Right lobe of liver (tissue), 6 donors: ENCODE data around the gene OPHN1. TPM values are rescaled to one million over a fixed set of nuclear protein-coding genes. Genes with fewer than 3 reads are reported as not detected.
"Not testable (repeated sequence)": the region's sequence is repeated elsewhere in the genome, so short reads cannot be mapped to it uniquely, and the experiment has no call there.

Experiments used
- ATAC-seq, 4 donors: fragments of 200-7000 bp; cut with Tn5 transposase; one replicate each; pipeline ENCODE4 v1.9.1; 2020; ENCODE audit warnings: mild to moderate bottlenecking in 4 of 4, moderate library complexity in 4 of 4
- DNase-seq, 3 donors: peaks; one replicate each; pipeline ENCODE4 v3.0.0-alpha.2; 2020
- H3K27ac ChIP-seq, 3 donors: fragments of 200-600 bp; one replicate each; pipeline ENCODE4 v1.8.0; 2022
- H3K27me3 ChIP-seq, 2 donors: fragments of 200-600 bp; one replicate each; pipeline ENCODE4 v1.8.0; 2022
- H3K36me3 ChIP-seq, 4 donors: fragments of 200-600 bp; sonication (generic) in 1 of 4; one replicate each; pipeline versions ENCODE4 v1.5.1 to v1.8.0; 2017 to 2022; ENCODE audit warnings: control low read depth in 1 of 4
- H3K4me1 ChIP-seq, 4 donors: fragments of 200-600 bp; sonication (generic) in 1 of 4; one replicate each; pipeline versions ENCODE4 v1.5.1 to v1.8.0; 2017 to 2022; ENCODE audit warnings: control low read depth in 1 of 4
- H3K4me3 ChIP-seq, 3 donors: fragments of 200-600 bp; one replicate each; pipeline ENCODE4 v1.8.0; 2022
- H3K9me3 ChIP-seq, 4 donors: fragments of 200-600 bp; sonication (generic) in 1 of 4; one replicate each; pipeline versions ENCODE4 v1.5.1 to v1.8.0; 2017 to 2022; ENCODE audit warnings: control low read depth in 1 of 4
- CTCF ChIP-seq, 4 donors: fragments of 200-600 bp in 3 of 4; fragments of 450-650 bp in 1 of 4; IDR thresholded peaks; one replicate each; pipeline versions ENCODE4 v1.5.1 to v1.8.0; 2016 to 2022; ENCODE audit warnings: antibody characterized with exemption in 4 of 4, mild to moderate bottlenecking in 2 of 4
- POLR2A ChIP-seq: fragments of 450-650 bp; IDR thresholded peaks from one replicate; pipeline ENCODE4 v1.6.1; 2017; ENCODE audit warnings: antibody characterized with exemption, mild to moderate bottlenecking
- WGBS: methylation state at CpG from one replicate; pipeline ENCODE4 v1.1.6; 2018; ENCODE audit warnings: low coverage, low lambda C conversion rate; ENCODE audit not compliant: insufficient coverage; ENCODE audit errors: missing lambda C conversion rate; 5-methylcytosine and 5-hydroxymethylcytosine counted together
- intact Hi-C, 2 donors: fragments of 100-400 bp; cut with DNase I; formaldehyde crosslinking; loops; one replicate each; pipeline versions ENCODE4 v1.11.2 to v1.14.1; 2022
- total RNA-seq, 6 experiments: library from RNA; depleted of rRNA in 2 of 6; stranded (reverse); fragments of >200 nt in 2 of 6; fragmentation: NEBNext Ultra II Directional in 3 of 6; extraction: Animal tissue kit (Norgen Biotek cat#: 25700) in 3 of 6; gene quantifications; one replicate each; pipeline versions ENCODE4 v1.1.0 to v1.2.4, GENCODE V29; 2016 to 2023
- donor health status: DM: no; HTN: yes; CAD: no.
- donor health status: DM: no; HTN: no; CAD: no.
- donor health status: DM: no; HTN: no; CAD: no.
- donor health status: DM: no; HTN: yes; CAD: no.
- donor health status: DM: no; HTN: yes; CAD: no.

Gene OPHN1
- total RNA-seq, 6 experiments from 2014 or later = 0.47 to 1.2 (median 0.81) TPM

GRCh38 chrX:68403038-68403437, 30.3 kb downstream of the OPHN1 start:
- no peak overlapping the region for H3K27ac ChIP-seq
- DNase-seq = no peak
- no peak overlapping the region for H3K4me3 ChIP-seq
- H3K36me3 ChIP-seq = no peaks in the 10 kb centered on the region
- no peak for ATAC-seq
- TF ChIP-seq CTCF (IDR thresholded peaks at IDR 0.05) (no peak), POLR2A (no peak)
- H3K27me3 ChIP-seq = no peaks in the 10 kb centered on the region
- no peaks in the 10 kb centered on the region for H3K9me3 ChIP-seq
- no peaks in the 10 kb centered on the region for H3K4me1 ChIP-seq
- intact Hi-C loops = no loop called here
- 88% methylated on average over 2 of the region's 2 CpGs for WGBS

- H3K4me1 ChIP-seq = no peaks in the 10 kb centered on the region
- H3K9me3 ChIP-seq = no peaks in the 10 kb centered on the region
- DNase-seq (no peak), ATAC-seq (no peak)
- no peak for TF ChIP-seq CTCF (IDR thresholded peaks at IDR 0.05)
- TF ChIP-seq POLR2A = no peak
- no peak overlapping the region for H3K27ac ChIP-seq
- intact Hi-C loops = no loop called here
- no peaks in the 10 kb centered on the region for H3K36me3 ChIP-seq
- 38% methylated on average over 2 of the region's 2 CpGs for WGBS
- H3K27me3 ChIP-seq = no peaks in the 10 kb centered on the region
- no peak overlapping the region for H3K4me3 ChIP-seq
Measured at GRCh38 chrX:68402094-68402493, 31.2 kb downstream of the OPHN1 start.

- no peak for TF ChIP-seq CTCF (IDR thresholded peaks at IDR 0.05)
- no peak for TF ChIP-seq POLR2A
- 54% methylated on average over 3 of the region's 3 CpGs for WGBS
- Histone ChIP-seq H3K4me3 (no peak overlapping the region), H3K9me3 (no peaks in the 10 kb centered on the region), H3K36me3 (no peaks in the 10 kb centered on the region), H3K27me3 (no peaks in the 10 kb centered on the region), H3K4me1 (no peaks in the 10 kb centered on the region), H3K27ac (no peak overlapping the region)
- intact Hi-C loops = no loop called here
- no peak for ATAC-seq
- DNase-seq = no peak
Measured at GRCh38 chrX:68398291-68398690, 35.0 kb downstream of the OPHN1 start.

GRCh38 chrX:68396953-68397352, 36.3 kb downstream of the OPHN1 start:
- intact Hi-C loops = no loop called here
- 78% methylated on average over 1 of the region's 2 CpGs for WGBS
- H3K9me3 ChIP-seq = no peaks in the 10 kb centered on the region
- no peak overlapping the region for H3K4me3 ChIP-seq
- H3K4me1 ChIP-seq = no peaks in the 10 kb centered on the region
- H3K27me3 ChIP-seq = no peaks in the 10 kb centered on the region
- no peak overlapping the region for H3K27ac ChIP-seq
- no peak for DNase-seq
- no peak for ATAC-seq
- no peak for TF ChIP-seq CTCF (IDR thresholded peaks at IDR 0.05)
- no peak for TF ChIP-seq POLR2A
- no peaks in the 10 kb centered on the region for H3K36me3 ChIP-seq

GRCh38 chrX:68389419-68389960, 43.8 kb downstream of the OPHN1 start:
- H3K4me3 ChIP-seq, DNase-seq, ATAC-seq, intact Hi-C loops, H3K27ac ChIP-seq, H3K4me1 ChIP-seq, H3K27me3 ChIP-seq, H3K9me3 ChIP-seq, H3K36me3 ChIP-seq: not testable (repeated sequence)
- 75% methylated on average over 3 of the region's 3 CpGs for WGBS
